SJCRH30 (cell line): Measurements from ENCODE around the gene ZNF174. TPM values are rescaled to one million over a fixed set of nuclear protein-coding genes. Genes with fewer than 3 reads are reported as not detected.

Experiments used
- DNase-seq, 2 experiments: peaks; one replicate each; pipeline ENCODE4 v3.0.0-alpha.2; 2015 to 2020
- H3K27ac ChIP-seq: fragments of 250-450 bp; sonication (Bioruptor Pico); 2 replicates; pipeline ENCODE4 v1.5.1; 2020; ENCODE audit warnings: mild to moderate bottlenecking, moderate library complexity
- H3K27me3 ChIP-seq: fragments of 250-450 bp; sonication (Bioruptor Pico); 2 replicates; pipeline ENCODE4 v1.5.1; 2020; ENCODE audit warnings: mild to moderate bottlenecking, moderate library complexity
- H3K36me3 ChIP-seq: fragments of 250-450 bp; sonication (Bioruptor Pico); 2 replicates; pipeline ENCODE4 v1.5.1; 2020; ENCODE audit warnings: mild to moderate bottlenecking, moderate library complexity
- H3K4me1 ChIP-seq: fragments of 250-450 bp; sonication (Bioruptor Pico); 2 replicates; pipeline ENCODE4 v1.5.1; 2020; ENCODE audit warnings: mild to moderate bottlenecking, moderate library complexity
- H3K4me3 ChIP-seq: fragments of 250-450 bp; sonication (Bioruptor Pico); 2 replicates; pipeline ENCODE4 v1.5.1; 2020; ENCODE audit warnings: mild to moderate bottlenecking, moderate library complexity
- H3K9me3 ChIP-seq: fragments of 250-450 bp; sonication (Bioruptor Pico); replicated peaks from 2 replicates; pipeline ENCODE4 v1.5.1; 2020; ENCODE audit warnings: mild to moderate bottlenecking, moderate library complexity
- total RNA-seq: library from RNA; depleted of rRNA; stranded (reverse); fragments of >200 nt; shearing (Covaris generic); gene quantifications from 2 replicates; pipeline ENCODE4 v1.2.3, GENCODE V29; 2014; rRNA removed

The ZNF174 gene
- total RNA-seq, 1 experiment from 2014 or later, result 14.5 TPM

DNA sequence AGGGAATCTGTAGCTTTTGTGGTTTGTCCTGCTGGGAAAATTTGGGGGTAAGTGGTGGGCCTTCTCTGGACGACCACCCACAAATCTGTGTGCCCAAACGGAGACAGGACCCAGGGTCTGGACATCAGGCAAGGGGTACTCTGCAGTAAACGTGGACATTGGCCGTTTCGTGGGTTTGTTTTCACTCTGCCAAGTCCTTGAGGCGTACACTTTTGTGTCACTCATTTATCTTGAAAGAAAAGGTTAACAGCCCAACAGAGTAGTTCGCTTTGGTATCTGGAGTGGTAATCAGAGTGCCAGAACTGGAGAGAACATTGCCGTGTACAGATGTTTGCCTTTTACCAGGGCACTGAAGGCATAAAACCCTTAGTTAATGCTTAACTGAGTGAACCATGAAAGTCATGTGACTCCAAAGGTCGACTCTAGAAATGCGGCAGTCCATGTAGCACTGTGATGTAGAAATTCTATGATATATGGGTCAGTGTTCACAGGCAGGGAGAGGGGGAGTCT is 57.9 kb downstream of the ZNF174 start:
- H3K27me3 ChIP-seq, result no peaks in the 10 kb centered on the region
- peaks cover 8% of the 10 kb centered on the region; the same call in 1 of the 2 replicates for H3K4me1 ChIP-seq
- no peaks in the 10 kb centered on the region for H3K9me3 ChIP-seq
- H3K36me3 ChIP-seq, result no peaks in the 10 kb centered on the region
- peak overlapping the region; percentile 42 for H3K27ac ChIP-seq
- DNase-seq, result no peak
- H3K4me3 ChIP-seq, result peak overlapping the region; percentile 80

Other genes with a start within 250 kb of the ZNF174 start
- 0.47 TPM in 1 of 2 replicates, not detected in the other for gene OR1F1, start 213.0 kb upstream of the ZNF174 start, total RNA-seq
- 16.1 and 17.6 TPM in 2 replicates for gene ZNF200, start 166.1 kb upstream of the ZNF174 start, total RNA-seq
- not detected in 2 replicates for gene MEFV, start 144.6 kb upstream of the ZNF174 start, total RNA-seq
- gene ZNF263, start 117.7 kb upstream of the ZNF174 start, total RNA-seq, result 46.3 and 47.6 TPM in 2 replicates
- gene TIGD7, start 95.8 kb upstream of the ZNF174 start, total RNA-seq, result 4.7 TPM in 2 replicates
- 17.0 and 17.6 TPM in 2 replicates for gene ZNF75A, start 95.7 kb upstream of the ZNF174 start, total RNA-seq
- gene OR2C1, start 45.3 kb upstream of the ZNF174 start, total RNA-seq, result not detected in 2 replicates
- 15.6 and 16.7 TPM in 2 replicates for gene ZSCAN32, start 211 bp upstream of the ZNF174 start, total RNA-seq
- 2.9 and 3.0 TPM in 2 replicates for gene ZNF597, start 42.3 kb downstream of the ZNF174 start, total RNA-seq
- gene NAA60, start 42.5 kb downstream of the ZNF174 start, total RNA-seq, result 14.1 and 21.7 TPM in 2 replicates
- not detected in 2 replicates for gene C16orf90, start 94.3 kb downstream of the ZNF174 start, total RNA-seq
- 5.2 and 7.1 TPM in 2 replicates for gene CLUAP1, start 99.8 kb downstream of the ZNF174 start, total RNA-seq
- 0.02 and 0.05 TPM in 2 replicates for gene NLRC3, start 176.2 kb downstream of the ZNF174 start, total RNA-seq
- gene SLX4, start 210.4 kb downstream of the ZNF174 start, total RNA-seq, result 6.5 and 7.6 TPM in 2 replicates